Measurements from ENCODE around the gene GATD1.

The GATD1 gene

GRCh38 chr11:794766-795633, 17.7 kb upstream of the GATD1 start:
- DNase-seq: no peak

DNA sequence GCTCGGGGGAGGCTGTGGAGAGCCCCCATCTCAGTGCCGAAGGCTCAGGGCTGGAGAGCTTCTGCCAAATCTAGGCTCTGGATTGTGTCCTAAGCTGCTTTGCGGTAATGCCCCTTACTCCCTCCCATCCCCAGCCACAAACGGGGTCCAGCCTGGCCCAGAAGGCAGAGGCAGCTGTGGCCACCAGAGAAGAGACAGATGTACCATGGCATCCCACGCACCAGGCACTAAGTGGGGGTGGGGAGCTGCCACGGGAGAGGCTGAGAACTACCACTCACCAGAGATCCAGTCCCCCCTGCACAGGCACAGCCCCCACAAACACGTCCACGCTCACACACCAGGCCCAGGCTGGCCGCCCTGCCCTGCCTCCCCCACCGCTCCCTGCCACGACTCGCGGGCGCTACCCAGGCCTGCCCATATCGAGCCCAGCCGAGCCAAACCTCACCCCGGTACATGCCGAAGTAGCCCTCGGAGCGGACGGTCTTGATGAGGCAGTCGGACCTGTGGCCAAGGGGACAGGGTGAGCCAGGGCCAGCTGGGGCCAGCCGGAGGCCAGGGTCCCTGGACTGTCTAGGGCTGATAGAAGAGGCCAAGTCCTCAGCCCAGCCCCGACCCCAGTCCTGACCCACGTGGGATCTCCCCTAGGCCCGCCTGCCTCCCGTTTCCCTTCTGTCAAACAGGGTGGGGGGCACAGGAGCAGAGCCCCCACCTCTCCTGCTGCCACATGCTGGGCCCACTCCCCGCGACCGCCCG, 16.9 kb upstream of the GATD1 start:
- DNase-seq: no peak

DNA sequence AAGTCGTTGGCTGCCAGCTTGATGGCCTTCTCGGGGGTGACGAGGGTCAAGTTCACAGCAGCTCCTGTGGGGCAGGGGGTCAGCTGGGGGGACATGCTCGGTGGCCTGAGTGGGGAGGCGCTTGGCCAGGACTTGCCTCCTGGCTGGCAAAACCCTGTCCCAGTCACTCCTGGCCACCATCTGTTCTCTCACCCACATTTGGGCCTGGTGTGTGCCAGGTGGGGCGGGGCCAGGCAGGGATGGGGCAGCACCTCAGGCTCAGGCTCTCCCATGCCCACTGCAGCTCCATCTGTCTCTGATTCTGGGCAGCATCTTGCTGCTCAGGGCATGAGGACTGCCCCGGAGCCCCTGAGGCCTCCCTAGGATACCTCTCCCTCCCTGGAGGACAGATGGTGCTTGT, 16.3 kb upstream of the GATD1 start:
- no peak for DNase-seq

DNA sequence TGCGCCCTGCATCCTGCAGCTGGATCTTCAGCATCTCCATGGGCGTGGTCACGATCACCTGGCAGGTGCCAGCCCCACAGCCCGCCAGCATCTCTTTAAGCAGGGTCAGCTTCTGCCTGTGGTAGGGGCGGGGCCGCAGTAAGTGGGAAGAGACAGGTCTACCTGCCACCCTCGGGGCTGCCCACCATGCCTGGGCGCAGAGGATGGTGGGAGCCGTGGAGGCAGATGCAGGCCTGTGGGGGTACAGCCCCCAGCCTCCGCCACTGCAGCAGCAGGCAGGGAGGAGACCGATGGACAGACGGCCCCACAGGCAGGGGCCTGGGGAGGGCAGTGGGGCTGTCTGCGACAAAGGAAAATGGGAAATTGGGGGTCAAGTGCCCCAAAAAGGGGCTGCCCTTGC, 15.6 kb upstream of the GATD1 start:
- no peak for DNase-seq

DNA sequence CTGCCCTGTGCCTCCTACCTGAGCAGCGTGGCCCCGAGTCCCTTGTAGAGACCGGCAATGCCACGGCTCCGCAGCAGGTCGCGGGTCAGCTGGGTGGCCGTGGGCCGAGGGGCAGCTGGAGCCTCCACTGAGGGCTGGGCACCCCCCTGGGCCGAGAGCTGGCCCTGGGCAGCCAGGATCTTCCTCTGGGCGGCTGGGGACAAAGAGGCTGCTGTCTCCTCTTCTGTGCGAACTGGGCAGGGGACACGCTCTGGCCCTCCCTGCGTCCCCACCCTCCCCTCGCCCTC, 15.2 kb upstream of the GATD1 start:
- DNase-seq: no peak

- DNase-seq: no peak
Observed at GRCh38 chr11:791658-792534, 14.6 kb upstream of the GATD1 start.

DNA sequence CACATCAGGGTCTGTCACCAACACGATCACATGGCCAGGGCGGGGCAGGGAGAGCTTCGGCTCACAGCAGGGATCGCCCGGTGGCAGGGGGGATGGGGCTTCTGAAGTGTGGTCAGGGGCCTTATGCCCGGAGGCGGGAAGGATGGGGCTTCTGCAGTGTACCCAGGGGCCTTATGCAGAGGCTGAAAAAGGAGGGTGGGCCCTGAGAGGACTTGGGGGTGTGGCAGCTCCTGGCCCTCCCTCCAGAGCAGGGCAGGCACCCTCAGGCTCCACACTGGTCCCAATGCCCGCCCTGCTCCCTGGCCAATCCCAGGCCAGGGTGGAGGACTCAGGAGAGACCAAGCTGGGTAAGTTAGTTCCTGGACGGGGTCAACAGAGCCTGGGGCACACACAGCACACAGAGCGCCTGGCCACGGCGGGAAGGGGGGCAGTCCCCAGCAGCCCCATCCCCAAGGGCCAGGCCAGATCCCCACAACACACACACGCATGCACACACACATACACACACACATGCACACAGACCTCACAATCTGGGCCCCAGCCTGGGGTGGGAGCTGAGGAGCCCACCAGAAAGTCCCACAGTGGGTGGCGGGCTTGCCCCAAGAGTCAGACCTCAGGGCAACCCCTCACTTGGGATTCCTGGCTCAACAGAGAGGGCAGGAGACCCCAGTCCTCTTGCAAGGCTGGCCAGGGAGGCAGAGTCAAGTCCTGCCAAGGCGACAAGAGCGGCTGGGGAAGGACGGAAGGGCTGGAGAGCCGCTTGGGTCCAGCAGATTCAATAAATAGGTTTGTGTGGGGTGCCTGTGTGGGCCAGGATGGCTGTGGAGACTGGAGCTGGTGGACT, 13.7 kb upstream of the GATD1 start:
- no peak for DNase-seq

GRCh38 chr11:789943-790342, 12.7 kb upstream of the GATD1 start, which contains the start of gene CEND1:
Gene CEND1, minus strand, starts transcription at chr11:790090. Its CDS starts 1,514 bp downstream, at chr11:788576.
- peak; percentile 74 for DNase-seq

GRCh38 chr11:788953-789940, 12.0 kb upstream of the GATD1 start:
- no peak for DNase-seq

GRCh38 chr11:788009-788640, 10.8 kb upstream of the GATD1 start:
- DNase-seq: no peak

- DNase-seq: no peak
Observed at GRCh38 chr11:787084-787675, 9.9 kb upstream of the GATD1 start.

GRCh38 chr11:786235-787083, 9.2 kb upstream of the GATD1 start:
- DNase-seq: no peak

GRCh38 chr11:783581-784015, 6.3 kb upstream of the GATD1 start:
- DNase-seq: no peak

- DNase-seq: no peak
Observed at GRCh38 chr11:782264-783174, 5.2 kb upstream of the GATD1 start.

GRCh38 chr11:779955-780532, 2.8 kb upstream of the GATD1 start:
- no peak for DNase-seq

DNA sequence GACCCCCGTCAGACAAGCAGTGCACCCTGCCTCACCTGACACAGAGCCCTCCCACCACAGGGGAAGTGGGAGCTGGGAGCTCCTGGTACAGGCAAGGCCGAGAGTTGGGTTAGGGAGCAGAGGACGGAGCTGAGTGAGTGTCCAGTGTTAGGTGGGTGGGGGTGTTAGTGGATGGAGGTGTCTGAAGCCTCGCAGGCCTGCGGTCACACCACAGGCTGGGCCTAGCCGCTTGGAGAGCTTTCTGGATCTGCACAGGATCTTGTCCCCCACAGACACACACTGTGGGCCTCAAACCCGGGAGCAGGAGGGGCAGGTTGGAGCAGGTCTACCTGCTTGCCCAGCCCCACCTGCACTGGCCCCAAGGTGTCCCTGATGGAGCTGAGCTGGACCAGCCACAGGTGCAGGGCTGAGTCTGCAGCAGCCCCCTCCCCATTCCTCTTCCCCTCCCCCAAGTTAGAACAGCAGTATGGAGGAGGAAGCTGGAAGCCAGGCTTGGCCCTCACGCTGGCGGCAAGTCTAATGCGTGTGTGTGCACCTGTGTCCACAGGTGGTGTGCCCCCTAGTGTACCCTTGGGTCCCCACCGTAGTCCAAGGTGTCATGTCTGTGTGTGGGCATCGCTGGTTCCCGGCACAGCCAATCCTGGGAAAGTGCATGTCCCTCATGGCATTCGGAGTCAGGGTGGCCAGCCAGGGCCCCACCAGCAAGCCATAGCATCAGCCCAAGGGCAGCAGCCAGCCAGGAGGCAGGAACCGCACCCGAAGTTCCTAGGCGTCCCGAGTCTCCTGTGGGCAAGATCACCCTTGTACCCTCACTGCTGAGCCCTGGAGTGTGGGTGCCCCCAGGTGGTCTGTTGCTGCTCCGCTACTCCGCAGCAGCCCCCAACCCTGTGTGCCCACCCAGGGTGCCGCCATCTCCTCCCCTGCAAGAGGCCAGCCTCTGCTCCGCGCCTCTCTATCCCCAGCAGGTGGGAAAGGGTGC, 2.0 kb upstream of the GATD1 start:
- DNase-seq: no peak

All from NCI-H345 (cell line).